22Rv1 (cell line): Measurements from ENCODE around the gene HP.

Experiments
- ZFX ChIP-seq: fragments of 450-650 bp; IDR thresholded peaks from 2 replicates; pipeline ENCODE4 v1.6.1; 2017; ENCODE audit warnings: antibody characterized with exemption, borderline replicate concordance
- TF ChIP-seq, protein P1 (sequence below): fragments of 450-650 bp; IDR thresholded peaks from 2 replicates; pipeline ENCODE4 v1.5.1; 2017; ENCODE audit warnings: mild to moderate bottlenecking

DNA sequence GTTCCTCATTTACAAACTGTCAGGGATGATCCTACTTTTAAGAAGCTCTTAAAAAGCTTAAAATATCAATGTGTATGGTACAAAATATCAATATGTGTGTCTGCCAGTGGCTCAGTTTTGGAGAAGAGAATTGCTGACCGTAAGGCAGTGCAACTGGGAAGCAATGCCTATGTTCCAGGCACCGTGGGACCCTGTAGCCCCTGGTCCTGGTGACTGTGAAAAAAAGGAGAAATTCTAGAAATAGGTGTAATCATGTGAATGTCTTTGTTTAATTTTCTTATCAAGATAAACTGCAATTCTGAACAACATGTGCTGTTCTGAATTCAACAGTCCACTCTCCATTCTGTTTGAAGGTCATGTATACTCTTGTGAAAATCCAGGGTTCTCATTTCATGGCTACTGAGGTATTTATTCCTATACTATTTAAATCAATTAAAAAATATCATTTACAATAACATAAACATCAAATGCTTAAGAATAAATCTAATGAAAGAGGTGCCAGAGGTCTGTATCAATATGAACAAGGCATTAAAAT, 9.4 kb upstream of the HP start:
- TF ChIP-seq, protein P1, sequence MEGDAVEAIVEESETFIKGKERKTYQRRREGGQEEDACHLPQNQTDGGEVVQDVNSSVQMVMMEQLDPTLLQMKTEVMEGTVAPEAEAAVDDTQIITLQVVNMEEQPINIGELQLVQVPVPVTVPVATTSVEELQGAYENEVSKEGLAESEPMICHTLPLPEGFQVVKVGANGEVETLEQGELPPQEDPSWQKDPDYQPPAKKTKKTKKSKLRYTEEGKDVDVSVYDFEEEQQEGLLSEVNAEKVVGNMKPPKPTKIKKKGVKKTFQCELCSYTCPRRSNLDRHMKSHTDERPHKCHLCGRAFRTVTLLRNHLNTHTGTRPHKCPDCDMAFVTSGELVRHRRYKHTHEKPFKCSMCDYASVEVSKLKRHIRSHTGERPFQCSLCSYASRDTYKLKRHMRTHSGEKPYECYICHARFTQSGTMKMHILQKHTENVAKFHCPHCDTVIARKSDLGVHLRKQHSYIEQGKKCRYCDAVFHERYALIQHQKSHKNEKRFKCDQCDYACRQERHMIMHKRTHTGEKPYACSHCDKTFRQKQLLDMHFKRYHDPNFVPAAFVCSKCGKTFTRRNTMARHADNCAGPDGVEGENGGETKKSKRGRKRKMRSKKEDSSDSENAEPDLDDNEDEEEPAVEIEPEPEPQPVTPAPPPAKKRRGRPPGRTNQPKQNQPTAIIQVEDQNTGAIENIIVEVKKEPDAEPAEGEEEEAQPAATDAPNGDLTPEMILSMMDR, result no peak
- TF ChIP-seq ZFX, result no peak
